ENCODE measurements around the gene KRTAP19-2. TPM values are rescaled to one million over a fixed set of nuclear protein-coding genes. Genes with fewer than 3 reads are reported as not detected.

The KRTAP19-2 gene
- total RNA-seq, 4 donors from 2014 or later = not detected

DNA sequence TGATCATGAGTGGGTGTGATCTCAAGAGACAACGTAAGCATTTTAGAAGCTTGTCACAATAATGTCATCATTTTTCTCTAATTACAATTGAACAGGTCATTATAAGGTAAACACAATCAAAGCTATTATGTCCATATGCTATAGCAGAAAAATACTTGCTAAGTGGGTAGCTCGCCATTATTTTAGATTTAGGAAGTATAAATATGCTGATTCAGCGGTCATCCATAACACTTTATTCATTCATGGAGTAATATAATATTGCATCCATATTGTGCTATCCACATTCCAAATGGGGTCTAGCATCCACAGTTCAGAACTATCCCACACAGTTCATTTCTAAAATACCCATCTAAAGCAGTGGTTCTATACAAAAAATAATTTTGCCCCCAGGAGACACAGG lies 38.7 kb downstream of the KRTAP19-2 start:
- H3K4me1 ChIP-seq = no peaks in the 10 kb centered on the region
- TF ChIP-seq EP300 (IDR thresholded peaks at IDR 0.05) = no peak
- TF ChIP-seq POLR2A (IDR thresholded peaks at IDR 0.05) = no peak
- no peak for TF ChIP-seq POLR2AphosphoS5 (IDR thresholded peaks at IDR 0.05)
- TF ChIP-seq, protein P1, sequence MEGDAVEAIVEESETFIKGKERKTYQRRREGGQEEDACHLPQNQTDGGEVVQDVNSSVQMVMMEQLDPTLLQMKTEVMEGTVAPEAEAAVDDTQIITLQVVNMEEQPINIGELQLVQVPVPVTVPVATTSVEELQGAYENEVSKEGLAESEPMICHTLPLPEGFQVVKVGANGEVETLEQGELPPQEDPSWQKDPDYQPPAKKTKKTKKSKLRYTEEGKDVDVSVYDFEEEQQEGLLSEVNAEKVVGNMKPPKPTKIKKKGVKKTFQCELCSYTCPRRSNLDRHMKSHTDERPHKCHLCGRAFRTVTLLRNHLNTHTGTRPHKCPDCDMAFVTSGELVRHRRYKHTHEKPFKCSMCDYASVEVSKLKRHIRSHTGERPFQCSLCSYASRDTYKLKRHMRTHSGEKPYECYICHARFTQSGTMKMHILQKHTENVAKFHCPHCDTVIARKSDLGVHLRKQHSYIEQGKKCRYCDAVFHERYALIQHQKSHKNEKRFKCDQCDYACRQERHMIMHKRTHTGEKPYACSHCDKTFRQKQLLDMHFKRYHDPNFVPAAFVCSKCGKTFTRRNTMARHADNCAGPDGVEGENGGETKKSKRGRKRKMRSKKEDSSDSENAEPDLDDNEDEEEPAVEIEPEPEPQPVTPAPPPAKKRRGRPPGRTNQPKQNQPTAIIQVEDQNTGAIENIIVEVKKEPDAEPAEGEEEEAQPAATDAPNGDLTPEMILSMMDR (IDR thresholded peaks at IDR 0.05) = no peak
- 79 to 90% methylated on average over 3 of the region's 3 CpGs for WGBS, 2 donors (ENCODE audit: low coverage in 1 of 2)
- no peak overlapping the region for H3K27ac ChIP-seq
- H3K27me3 ChIP-seq = no peaks in the 10 kb centered on the region
- no peak overlapping the region for H3K4me3 ChIP-seq
- no peak for ATAC-seq
- no peaks in the 10 kb centered on the region for H3K9me3 ChIP-seq
- no peaks in the 10 kb centered on the region for H3K36me3 ChIP-seq

DNA sequence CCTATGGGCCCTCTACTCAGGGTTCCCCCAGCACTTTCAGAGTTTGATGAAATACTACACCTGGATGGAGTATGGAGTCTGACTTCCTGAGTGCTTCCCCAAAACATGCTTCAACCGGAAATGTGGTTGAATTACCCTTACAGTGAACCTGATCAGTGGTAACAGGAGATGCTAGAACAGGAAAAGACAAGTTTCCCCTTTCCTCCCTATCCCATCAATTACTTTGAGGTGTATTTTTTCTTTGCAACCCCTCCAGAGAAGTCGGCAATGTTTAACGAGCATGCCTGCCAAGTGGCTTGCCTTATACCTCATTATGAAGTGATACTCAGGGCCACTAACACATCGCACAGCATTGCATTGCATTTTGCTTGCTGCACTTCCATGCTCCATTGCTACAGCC lies 40.2 kb downstream of the KRTAP19-2 start:
- ATAC-seq = no peak
- 38 to 45% methylated on average over 4 of the region's 4 CpGs for WGBS, 2 donors (ENCODE audit: low coverage in 1 of 2)
- H3K36me3 ChIP-seq = no peaks in the 10 kb centered on the region
- no peaks in the 10 kb centered on the region for H3K4me1 ChIP-seq
- H3K27ac ChIP-seq = no peak overlapping the region
- no peaks in the 10 kb centered on the region for H3K27me3 ChIP-seq
- no peak overlapping the region for H3K4me3 ChIP-seq
- TF ChIP-seq, protein P1 (IDR thresholded peaks at IDR 0.05) = no peak
- TF ChIP-seq EP300 (IDR thresholded peaks at IDR 0.05) = no peak
- no peak for TF ChIP-seq POLR2AphosphoS5 (IDR thresholded peaks at IDR 0.05)
- no peak for TF ChIP-seq POLR2A (IDR thresholded peaks at IDR 0.05)
- no peaks in the 10 kb centered on the region for H3K9me3 ChIP-seq

DNA sequence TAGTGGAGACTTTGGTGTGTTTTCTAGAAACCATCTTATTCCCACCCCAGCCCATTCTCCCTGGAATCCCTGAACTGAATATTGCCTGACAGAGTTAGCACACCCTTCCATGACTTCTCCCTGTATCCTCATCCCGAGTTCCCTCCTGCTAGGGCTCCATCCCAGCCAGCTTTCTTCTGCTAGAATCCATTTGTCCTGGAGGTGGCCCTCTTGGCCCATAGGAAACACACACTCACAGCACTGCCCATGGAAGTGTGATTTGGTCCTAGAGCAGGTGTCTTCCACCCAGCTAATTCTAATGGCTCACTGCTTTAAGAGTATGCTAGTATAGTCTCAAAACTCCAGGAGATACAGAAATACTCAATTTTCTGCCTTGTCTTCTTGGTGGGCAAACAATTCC lies 43.0 kb downstream of the KRTAP19-2 start:
- H3K27ac ChIP-seq = no peak overlapping the region
- H3K4me3 ChIP-seq = no peak overlapping the region
- no peaks in the 10 kb centered on the region for H3K4me1 ChIP-seq
- no peaks in the 10 kb centered on the region for H3K27me3 ChIP-seq
- WGBS, 2 donors (ENCODE audit: low coverage in 1 of 2) = 29 to 80% methylated on average over 1 of the region's 1 CpG
- no peaks in the 10 kb centered on the region for H3K9me3 ChIP-seq
- no peak for ATAC-seq
- no peaks in the 10 kb centered on the region for H3K36me3 ChIP-seq
- TF ChIP-seq POLR2A (IDR thresholded peaks at IDR 0.05) = no peak
- TF ChIP-seq, protein P1 (IDR thresholded peaks at IDR 0.05) = no peak
- TF ChIP-seq POLR2AphosphoS5 (IDR thresholded peaks at IDR 0.05) = no peak
- no peak for TF ChIP-seq EP300 (IDR thresholded peaks at IDR 0.05)

DNA sequence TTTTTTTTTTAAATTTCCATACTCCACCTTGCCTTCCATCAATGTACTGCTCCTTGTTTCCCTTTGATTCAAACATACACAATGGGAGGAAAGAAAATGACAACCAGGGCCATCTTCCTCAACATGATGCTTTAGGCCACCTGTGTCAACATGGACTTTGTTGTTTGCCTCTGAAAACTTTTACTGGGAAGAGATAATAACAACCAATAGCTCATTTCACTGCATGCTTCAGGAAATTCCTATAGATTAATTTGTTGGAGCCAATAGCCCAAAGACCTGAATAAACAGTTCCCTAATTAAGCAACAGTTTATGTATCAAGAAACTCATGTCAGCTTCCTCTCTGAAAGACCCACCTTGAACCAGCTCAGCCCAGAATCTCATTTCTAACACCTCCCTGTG lies 44.0 kb downstream of the KRTAP19-2 start:
- ATAC-seq = no peak
- Histone ChIP-seq H3K4me3 (no peak overlapping the region), H3K27me3 (no peaks in the 10 kb centered on the region), H3K4me1 (no peaks in the 10 kb centered on the region), H3K36me3 (no peaks in the 10 kb centered on the region), H3K9me3 (no peaks in the 10 kb centered on the region), H3K27ac (no peak overlapping the region)
- TF ChIP-seq EP300 (IDR thresholded peaks at IDR 0.05) = no peak
- TF ChIP-seq POLR2AphosphoS5 (IDR thresholded peaks at IDR 0.05) = no peak
- no peak for TF ChIP-seq POLR2A (IDR thresholded peaks at IDR 0.05)
- TF ChIP-seq, protein P1 (IDR thresholded peaks at IDR 0.05) = no peak

DNA sequence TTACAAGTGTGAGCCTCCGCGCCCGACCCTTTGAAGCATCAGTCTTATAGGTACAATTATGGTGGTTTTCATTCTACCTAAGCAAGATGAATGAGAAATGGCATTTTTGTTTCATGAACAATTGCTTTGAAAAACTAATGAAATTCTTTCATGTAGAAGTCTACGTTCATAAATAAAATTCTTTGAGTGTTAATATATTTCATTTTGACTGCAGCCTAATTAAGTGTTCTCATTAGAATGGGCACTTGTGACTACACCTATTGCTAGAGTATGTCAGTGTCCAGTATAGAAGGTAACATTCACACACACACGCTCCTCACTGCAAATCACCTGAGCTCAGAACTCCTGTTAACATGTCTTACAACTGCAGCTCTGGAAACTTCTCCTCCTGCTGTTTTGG lies 47.3 kb downstream of the KRTAP19-2 start, which contains the start of gene KRTAP15-1:
KRTAP15-1 (plus strand) TSS at position 301 of the 400 bp plus-strand sequence; CDS start at position 354, 53 bp downstream.
- Histone ChIP-seq H3K9me3 (no peaks in the 10 kb centered on the region), H3K4me1 (no peaks in the 10 kb centered on the region), H3K27ac (no peak within 1 kb of the TSS), H3K36me3 (no peaks in the 10 kb centered on the region), H3K27me3 (no peaks in the 10 kb centered on the region), H3K4me3 (no peak within 1 kb of the TSS)
- ATAC-seq = no peak
- TF ChIP-seq EP300 (IDR thresholded peaks at IDR 0.05) = no peak
- no peak for TF ChIP-seq POLR2A (IDR thresholded peaks at IDR 0.05)
- no peak for TF ChIP-seq POLR2AphosphoS5 (IDR thresholded peaks at IDR 0.05)
- TF ChIP-seq, protein P1 (IDR thresholded peaks at IDR 0.05) = no peak
- 87% methylated on average over 3 to 5 of the region's 5 CpGs for WGBS, 2 donors (ENCODE audit: low coverage in 1 of 2)

All from gastroesophageal sphincter (tissue), 4 donors.